Astrocyte (in vitro differentiated cells and primary cell): ENCODE measurements around the gene ARL2BP. TPM values are rescaled to one million over a fixed set of nuclear protein-coding genes. Genes with fewer than 3 reads are reported as not detected.
"Not testable (repeated sequence)": the region's sequence is repeated elsewhere in the genome, so short reads cannot be mapped to it uniquely, and the experiment has no call there.

Experiments used
- DNase-seq: peaks from one replicate; pipeline ENCODE4 v3.0.0-alpha.2; 2010; ENCODE audit warnings: low read depth
- FAIRE-seq: peaks from 2 replicates; lab custom pipeline; 2011; peaks lifted over from hg19 to GRCh38; lab: Jason Lieb, UNC
- H2AFZ ChIP-seq: 2 replicates; pipeline ENCODE4 v1.6.0; 2012; ENCODE audit warnings: low read depth, low read length, inconsistent platforms
- H3K27ac ChIP-seq: 2 replicates; pipeline ENCODE4 v1.5.1; 2011; ENCODE audit warnings: low read depth, low read length, inconsistent platforms
- H3K27me3 ChIP-seq: 2 replicates; pipeline ENCODE4 v1.6.0; 2011; ENCODE audit warnings: low read length, inconsistent platforms; ENCODE audit not compliant: insufficient read depth
- H3K36me3 ChIP-seq: 2 replicates; pipeline ENCODE4 v1.5.1; 2011; ENCODE audit warnings: low read length, inconsistent platforms; ENCODE audit not compliant: insufficient read depth
- H3K4me1 ChIP-seq: 2 replicates; pipeline ENCODE4 v1.5.1; 2011; ENCODE audit warnings: low read length, inconsistent platforms; ENCODE audit not compliant: insufficient read depth
- H3K4me2 ChIP-seq: 2 replicates; pipeline ENCODE4 v1.6.0; 2012; ENCODE audit warnings: low read length, inconsistent platforms
- H3K4me3 ChIP-seq: 2 replicates; pipeline ENCODE4 v1.5.1; 2011; ENCODE audit warnings: low read depth, mild to moderate bottlenecking, low read length, inconsistent platforms; ENCODE audit not compliant: insufficient read depth
- H3K79me2 ChIP-seq: 2 replicates; pipeline ENCODE4 v1.6.0; 2012; ENCODE audit warnings: mild to moderate bottlenecking, low read length, inconsistent platforms; ENCODE audit not compliant: insufficient read depth
- H3K9ac ChIP-seq: 2 replicates; pipeline ENCODE4 v1.6.0; 2012; ENCODE audit warnings: mild to moderate bottlenecking, low read length, inconsistent platforms
- H3K9me3 ChIP-seq: 2 replicates; pipeline ENCODE4 v1.5.1; 2012; ENCODE audit warnings: low read depth, mild to moderate bottlenecking, low read length, inconsistent platforms; ENCODE audit not compliant: insufficient read depth
- H4K20me1 ChIP-seq: 2 replicates; pipeline ENCODE4 v1.6.0; 2012; ENCODE audit warnings: low read length, inconsistent platforms; ENCODE audit not compliant: insufficient read depth
- H3K27ac Mint-ChIP-seq: one replicate; pipeline ENCODE4 v1.8.0; 2021; ENCODE audit warnings: mild to moderate bottlenecking, mixed read lengths; ENCODE audit not compliant: unreplicated experiment
- H3K27me3 Mint-ChIP-seq: one replicate; pipeline ENCODE4 v1.8.0; 2021; ENCODE audit warnings: low read depth, mixed read lengths; ENCODE audit not compliant: unreplicated experiment
- H3K36me3 Mint-ChIP-seq: one replicate; pipeline ENCODE4 v1.8.0; 2021; ENCODE audit warnings: low read depth, mixed read lengths; ENCODE audit not compliant: unreplicated experiment
- H3K4me1 Mint-ChIP-seq: one replicate; pipeline ENCODE4 v1.8.0; 2021; ENCODE audit warnings: low read depth, mixed read lengths; ENCODE audit not compliant: unreplicated experiment
- H3K4me3 Mint-ChIP-seq: one replicate; pipeline ENCODE4 v1.8.0; 2021; ENCODE audit warnings: mild to moderate bottlenecking, moderate library complexity, mixed read lengths; ENCODE audit not compliant: unreplicated experiment
- H3K9me3 Mint-ChIP-seq: one replicate; pipeline ENCODE4 v1.8.0; 2021; ENCODE audit warnings: mild to moderate bottlenecking, mixed read lengths; ENCODE audit not compliant: unreplicated experiment
- EZH2 ChIP-seq: IDR thresholded peaks from 2 replicates; pipeline ENCODE4 v1.6.1; 2012; ENCODE audit warnings: mild to moderate bottlenecking, low read length, inconsistent platforms; ENCODE audit not compliant: insufficient read depth
- total RNA-seq: library from RNA; stranded (reverse); gene quantifications from 2 replicates; pipeline ENCODE4 v1.2.1, GENCODE V29; 2021
- TF ChIP-seq, protein P1 (sequence below): IDR thresholded peaks from 2 replicates; pipeline ENCODE4 v1.5.1; 2011; ENCODE audit warnings: low read depth, mild to moderate bottlenecking, inconsistent platforms, low read length, moderate library complexity; ENCODE audit not compliant: insufficient read depth

The ARL2BP gene
- total RNA-seq, 1 donor from 2014 or later = 71.1 TPM

DNA sequence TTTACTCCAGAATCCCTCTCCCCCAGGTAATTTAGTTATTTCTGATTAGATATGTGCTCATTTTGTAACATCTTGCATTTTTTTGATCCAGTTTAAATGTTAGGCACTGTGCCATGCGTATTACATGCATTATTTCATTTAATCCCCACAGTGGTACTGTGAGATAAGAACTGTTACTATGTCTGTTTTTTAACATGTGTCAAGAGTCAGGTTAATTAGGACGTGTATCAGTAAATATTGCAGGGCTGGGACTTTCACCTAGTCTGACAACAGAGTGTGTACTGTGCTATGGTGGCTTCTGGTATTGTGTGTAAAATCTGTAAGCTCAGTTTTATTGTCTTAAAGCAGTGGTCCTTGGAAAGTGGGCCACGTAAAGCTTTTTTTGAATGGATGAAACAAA lies 48.3 kb upstream of the ARL2BP start:
- Histone ChIP-seq H3K27me3 (no peaks in the 10 kb centered on the region), H3K4me2 (peak overlapping the region; percentile 0), H3K4me3 (no peak overlapping the region), H3K9ac (peak overlapping the region; percentile 29), H3K9me3 (no peaks in the 10 kb centered on the region), H2AFZ (no peak overlapping the region), H4K20me1 (peaks cover under 1% of the 10 kb centered on the region), H3K4me1 (peaks cover 50% of the 10 kb centered on the region), H3K36me3 (no peaks in the 10 kb centered on the region), H3K27ac (peak overlapping the region; percentile 41), H3K79me2 (peaks cover 68% of the 10 kb centered on the region)
- no peaks in the 10 kb centered on the region for H3K9me3 Mint-ChIP-seq
- H3K36me3 Mint-ChIP-seq = peaks cover 10% of the 10 kb centered on the region
- no peak overlapping the region for H3K4me3 Mint-ChIP-seq
- FAIRE-seq (no peak), DNase-seq (no peak)
- no peak for TF ChIP-seq EZH2
- TF ChIP-seq, protein P1, sequence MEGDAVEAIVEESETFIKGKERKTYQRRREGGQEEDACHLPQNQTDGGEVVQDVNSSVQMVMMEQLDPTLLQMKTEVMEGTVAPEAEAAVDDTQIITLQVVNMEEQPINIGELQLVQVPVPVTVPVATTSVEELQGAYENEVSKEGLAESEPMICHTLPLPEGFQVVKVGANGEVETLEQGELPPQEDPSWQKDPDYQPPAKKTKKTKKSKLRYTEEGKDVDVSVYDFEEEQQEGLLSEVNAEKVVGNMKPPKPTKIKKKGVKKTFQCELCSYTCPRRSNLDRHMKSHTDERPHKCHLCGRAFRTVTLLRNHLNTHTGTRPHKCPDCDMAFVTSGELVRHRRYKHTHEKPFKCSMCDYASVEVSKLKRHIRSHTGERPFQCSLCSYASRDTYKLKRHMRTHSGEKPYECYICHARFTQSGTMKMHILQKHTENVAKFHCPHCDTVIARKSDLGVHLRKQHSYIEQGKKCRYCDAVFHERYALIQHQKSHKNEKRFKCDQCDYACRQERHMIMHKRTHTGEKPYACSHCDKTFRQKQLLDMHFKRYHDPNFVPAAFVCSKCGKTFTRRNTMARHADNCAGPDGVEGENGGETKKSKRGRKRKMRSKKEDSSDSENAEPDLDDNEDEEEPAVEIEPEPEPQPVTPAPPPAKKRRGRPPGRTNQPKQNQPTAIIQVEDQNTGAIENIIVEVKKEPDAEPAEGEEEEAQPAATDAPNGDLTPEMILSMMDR = no peak
- H3K4me1 Mint-ChIP-seq = peaks cover 48% of the 10 kb centered on the region
- no peaks in the 10 kb centered on the region for H3K27me3 Mint-ChIP-seq
- peak overlapping the region; percentile 85 for H3K27ac Mint-ChIP-seq

DNA sequence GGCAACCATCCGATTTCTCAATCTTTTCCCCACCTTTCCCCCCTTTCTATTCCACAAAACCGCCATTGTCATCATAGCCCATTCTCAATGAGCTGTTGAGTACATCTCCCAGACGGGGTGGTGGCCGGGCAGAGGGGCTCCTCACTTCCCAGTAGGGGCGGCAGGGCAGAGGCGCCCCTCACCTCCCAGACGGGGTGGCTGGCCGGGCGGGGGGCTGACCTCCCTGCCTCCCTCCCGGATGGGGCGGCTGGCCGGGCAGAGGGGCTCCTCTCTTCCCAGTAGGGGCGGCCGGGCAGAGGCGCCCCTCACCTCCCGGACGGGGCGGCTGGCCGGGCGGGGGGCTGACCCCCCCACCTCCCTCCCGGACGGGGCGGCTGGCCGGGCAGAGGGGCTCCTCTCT lies 44.7 kb upstream of the ARL2BP start:
- not testable (repeated sequence) for FAIRE-seq

GRCh38 chr16:57200926-57201325 lies 44.1 kb upstream of the ARL2BP start:
- Histone ChIP-seq H3K4me1 (peaks cover 14% of the 10 kb centered on the region), H3K36me3 (peaks cover 14% of the 10 kb centered on the region), H4K20me1 (peaks cover 18% of the 10 kb centered on the region), H3K79me2 (peaks cover 72% of the 10 kb centered on the region)
- not testable (repeated sequence) for H3K27me3 ChIP-seq, H3K27ac ChIP-seq, H3K9me3 ChIP-seq, H3K4me3 ChIP-seq, DNase-seq, H3K9me3 Mint-ChIP-seq, H3K9ac ChIP-seq, H3K4me2 ChIP-seq, FAIRE-seq, H3K4me3 Mint-ChIP-seq, H3K27ac Mint-ChIP-seq, H3K27me3 Mint-ChIP-seq, H2AFZ ChIP-seq
- Mint-ChIP-seq H3K36me3 (peaks cover 25% of the 10 kb centered on the region), H3K4me1 (peaks cover 24% of the 10 kb centered on the region)

More for the DNA sequence above, 44.7 kb upstream of the ARL2BP start:
- H2AFZ ChIP-seq, H3K27me3 Mint-ChIP-seq, H3K4me3 ChIP-seq, H3K9me3 ChIP-seq, H3K36me3 ChIP-seq, H3K27ac ChIP-seq, H3K27ac Mint-ChIP-seq, H3K9me3 Mint-ChIP-seq, H3K9ac ChIP-seq, DNase-seq, H3K27me3 ChIP-seq, H3K4me3 Mint-ChIP-seq, H3K4me2 ChIP-seq: not testable (repeated sequence)
- Histone ChIP-seq H3K4me1 (peaks cover 15% of the 10 kb centered on the region), H3K79me2 (peaks cover 72% of the 10 kb centered on the region), H4K20me1 (peaks cover 18% of the 10 kb centered on the region)
- peaks cover 25% of the 10 kb centered on the region for H3K4me1 Mint-ChIP-seq
- H3K36me3 Mint-ChIP-seq = peaks cover 22% of the 10 kb centered on the region
